A673 (cell line): ENCODE results near the gene PELI1.
"Not testable (repeated sequence)": the region's sequence is repeated elsewhere in the genome, so short reads cannot be mapped to it uniquely, and the experiment has no call there.

ENCODE experiments used
- EZH2 ChIP-seq: fragments of 200-600 bp; sonication (generic); IDR thresholded peaks from 2 replicates; pipeline ENCODE4 v1.6.1; 2017; ENCODE audit warnings: borderline replicate concordance, low read depth, mild to moderate bottlenecking, mixed read lengths, antibody characterized with exemption, low read length; ENCODE audit not compliant: poor library complexity, severe bottlenecking
- TF ChIP-seq, protein P1 (sequence below): fragments of 300-800, 200-600 bp; sonication (generic); conservative IDR thresholded peaks from 2 replicates; pipeline ENCODE4 v1.5.1; 2017; ENCODE audit warnings: low read depth, mild to moderate bottlenecking, antibody characterized with exemption, low read length, moderate library complexity, mixed read lengths

- TF ChIP-seq, protein P1, sequence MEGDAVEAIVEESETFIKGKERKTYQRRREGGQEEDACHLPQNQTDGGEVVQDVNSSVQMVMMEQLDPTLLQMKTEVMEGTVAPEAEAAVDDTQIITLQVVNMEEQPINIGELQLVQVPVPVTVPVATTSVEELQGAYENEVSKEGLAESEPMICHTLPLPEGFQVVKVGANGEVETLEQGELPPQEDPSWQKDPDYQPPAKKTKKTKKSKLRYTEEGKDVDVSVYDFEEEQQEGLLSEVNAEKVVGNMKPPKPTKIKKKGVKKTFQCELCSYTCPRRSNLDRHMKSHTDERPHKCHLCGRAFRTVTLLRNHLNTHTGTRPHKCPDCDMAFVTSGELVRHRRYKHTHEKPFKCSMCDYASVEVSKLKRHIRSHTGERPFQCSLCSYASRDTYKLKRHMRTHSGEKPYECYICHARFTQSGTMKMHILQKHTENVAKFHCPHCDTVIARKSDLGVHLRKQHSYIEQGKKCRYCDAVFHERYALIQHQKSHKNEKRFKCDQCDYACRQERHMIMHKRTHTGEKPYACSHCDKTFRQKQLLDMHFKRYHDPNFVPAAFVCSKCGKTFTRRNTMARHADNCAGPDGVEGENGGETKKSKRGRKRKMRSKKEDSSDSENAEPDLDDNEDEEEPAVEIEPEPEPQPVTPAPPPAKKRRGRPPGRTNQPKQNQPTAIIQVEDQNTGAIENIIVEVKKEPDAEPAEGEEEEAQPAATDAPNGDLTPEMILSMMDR, result not testable (repeated sequence)
- TF ChIP-seq EZH2, result not testable (repeated sequence)
Measured at GRCh38 chr2:64079688-64080087, 64.5 kb downstream of the PELI1 start.
